ENCODE data around the gene EFCAB12.

The EFCAB12 gene

GRCh38 chr3:129416415-129416814, 12.0 kb downstream of the EFCAB12 start:
- H4K20me1 ChIP-seq (ENCODE audit: insufficient read depth, low read length) = no peaks in the 10 kb centered on the region
- no peaks in the 10 kb centered on the region for H3K27me3 ChIP-seq (ENCODE audit: insufficient read depth, low read length, poor library complexity)
- no peak for TF ChIP-seq EZH2 (IDR thresholded peaks at IDR 0.05; ENCODE audit: borderline replicate concordance, low read depth, low read length, severe bottlenecking)
- no peak for TF ChIP-seq CTCF (IDR thresholded peaks at IDR 0.05; ENCODE audit: borderline replicate concordance, extremely low read depth, low read length, poor library complexity, severe bottlenecking)
- DNase-seq (no peak), ATAC-seq (ENCODE audit: insufficient read depth, low read depth) (no peak)
- no peaks in the 10 kb centered on the region for H3K79me2 ChIP-seq (ENCODE audit: insufficient read depth, low read length)
- H3K9me3 ChIP-seq (ENCODE audit: insufficient read depth, low read length, severe bottlenecking) = no peaks in the 10 kb centered on the region
- no peaks in the 10 kb centered on the region for H3K4me1 ChIP-seq (ENCODE audit: insufficient read depth, low read length)
- no peak overlapping the region for H3K9ac ChIP-seq (ENCODE audit: low read depth, low read length)
- H3K27ac ChIP-seq (ENCODE audit: low read length) = no peak overlapping the region
- H3K4me2 ChIP-seq (ENCODE audit: insufficient read depth, low read length) = no peak overlapping the region
- no peaks in the 10 kb centered on the region for H3K36me3 ChIP-seq (ENCODE audit: insufficient read depth, low read length)
- H3K4me3 ChIP-seq (ENCODE audit: low read depth in 1 of 2, low read length in 2 of 2) = no peak overlapping the region
- no peak overlapping the region for H2AFZ ChIP-seq (ENCODE audit: low read depth, low read length)

- H3K36me3 ChIP-seq (ENCODE audit: insufficient read depth, low read length) = no peaks in the 10 kb centered on the region
- DNase-seq = no peak
- no peak for TF ChIP-seq CTCF (IDR thresholded peaks at IDR 0.05; ENCODE audit: borderline replicate concordance, extremely low read depth, low read length, poor library complexity, severe bottlenecking)
- TF ChIP-seq EZH2 (IDR thresholded peaks at IDR 0.05; ENCODE audit: borderline replicate concordance, low read depth, low read length, severe bottlenecking) = no peak
- no peak overlapping the region for H3K9ac ChIP-seq (ENCODE audit: low read depth, low read length)
- ATAC-seq (ENCODE audit: insufficient read depth, low read depth) = no peak
- no peak overlapping the region for H2AFZ ChIP-seq (ENCODE audit: low read depth, low read length)
- H3K4me3 ChIP-seq (ENCODE audit: low read depth in 1 of 2, low read length in 2 of 2) = no peak overlapping the region
- no peaks in the 10 kb centered on the region for H4K20me1 ChIP-seq (ENCODE audit: insufficient read depth, low read length)
- H3K27ac ChIP-seq (ENCODE audit: low read length) = no peak overlapping the region
- no peak overlapping the region for H3K4me2 ChIP-seq (ENCODE audit: insufficient read depth, low read length)
- no peaks in the 10 kb centered on the region for H3K4me1 ChIP-seq (ENCODE audit: insufficient read depth, low read length)
- H3K27me3 ChIP-seq (ENCODE audit: insufficient read depth, low read length, poor library complexity) = no peaks in the 10 kb centered on the region
- no peaks in the 10 kb centered on the region for H3K9me3 ChIP-seq (ENCODE audit: insufficient read depth, low read length, severe bottlenecking)
- H3K79me2 ChIP-seq (ENCODE audit: insufficient read depth, low read length) = no peaks in the 10 kb centered on the region
Observed at GRCh38 chr3:129415830-129416229, 12.6 kb downstream of the EFCAB12 start.

- DNase-seq (no peak), ATAC-seq (ENCODE audit: insufficient read depth, low read depth) (no peak)
- Histone ChIP-seq H3K27me3 (ENCODE audit: insufficient read depth, low read length, poor library complexity) (no peaks in the 10 kb centered on the region), H3K4me1 (ENCODE audit: insufficient read depth, low read length) (no peaks in the 10 kb centered on the region), H4K20me1 (ENCODE audit: insufficient read depth, low read length) (no peaks in the 10 kb centered on the region), H2AFZ (ENCODE audit: low read depth, low read length) (no peak overlapping the region), H3K9me3 (ENCODE audit: insufficient read depth, low read length, severe bottlenecking) (no peaks in the 10 kb centered on the region), H3K4me2 (ENCODE audit: insufficient read depth, low read length) (no peak overlapping the region), H3K36me3 (ENCODE audit: insufficient read depth, low read length) (no peaks in the 10 kb centered on the region), H3K4me3 (ENCODE audit: low read depth in 1 of 2, low read length in 2 of 2) (no peak overlapping the region), H3K27ac (ENCODE audit: low read length) (no peak overlapping the region), H3K79me2 (ENCODE audit: insufficient read depth, low read length) (no peaks in the 10 kb centered on the region), H3K9ac (ENCODE audit: low read depth, low read length) (no peak overlapping the region)
- TF ChIP-seq CTCF (IDR thresholded peaks at IDR 0.05; ENCODE audit: borderline replicate concordance, extremely low read depth, low read length, poor library complexity, severe bottlenecking) = no peak
- TF ChIP-seq EZH2 (IDR thresholded peaks at IDR 0.05; ENCODE audit: borderline replicate concordance, low read depth, low read length, severe bottlenecking) = no peak
Observed at GRCh38 chr3:129415378-129415777, 13.1 kb downstream of the EFCAB12 start.
